Muscle layer of colon (tissue), 2 donors: ENCODE results near the gene PRKCH.

Experiments
- H3K27ac ChIP-seq: one replicate; pipeline ENCODE4 v1.7.0; 2013; ENCODE audit warnings: low read depth, mild to moderate bottlenecking, low read length, moderate library complexity
- H3K27me3 ChIP-seq, 2 donors: one replicate each; pipeline ENCODE4 v1.7.0; 2013; ENCODE audit warnings: low read length in 2 of 2, mild to moderate bottlenecking in 2 of 2; ENCODE audit not compliant: insufficient read depth in 2 of 2, control insufficient read depth in 1 of 2
- H3K36me3 ChIP-seq: one replicate; pipeline ENCODE4 v1.7.0; 2013; ENCODE audit warnings: mild to moderate bottlenecking, low read length; ENCODE audit not compliant: insufficient read depth
- H3K4me1 ChIP-seq: one replicate; pipeline ENCODE4 v1.7.0; 2013; ENCODE audit warnings: mild to moderate bottlenecking, low read length; ENCODE audit not compliant: insufficient read depth
- H3K4me3 ChIP-seq, 2 donors: one replicate each; pipeline ENCODE4 v1.7.0; 2013; ENCODE audit warnings: low read length in 2 of 2, low read depth in 1 of 2, mild to moderate bottlenecking in 1 of 2, moderate library complexity in 1 of 2
- H3K9ac ChIP-seq: one replicate; pipeline ENCODE4 v1.7.0; 2013; ENCODE audit warnings: low read length
- H3K9me3 ChIP-seq: one replicate; pipeline ENCODE4 v1.7.0; 2013; ENCODE audit warnings: mild to moderate bottlenecking, low read length
- donor health status: abdominal sarcoma.
- donor health status: Adenocarcinoma of cecum.

The PRKCH gene

DNA sequence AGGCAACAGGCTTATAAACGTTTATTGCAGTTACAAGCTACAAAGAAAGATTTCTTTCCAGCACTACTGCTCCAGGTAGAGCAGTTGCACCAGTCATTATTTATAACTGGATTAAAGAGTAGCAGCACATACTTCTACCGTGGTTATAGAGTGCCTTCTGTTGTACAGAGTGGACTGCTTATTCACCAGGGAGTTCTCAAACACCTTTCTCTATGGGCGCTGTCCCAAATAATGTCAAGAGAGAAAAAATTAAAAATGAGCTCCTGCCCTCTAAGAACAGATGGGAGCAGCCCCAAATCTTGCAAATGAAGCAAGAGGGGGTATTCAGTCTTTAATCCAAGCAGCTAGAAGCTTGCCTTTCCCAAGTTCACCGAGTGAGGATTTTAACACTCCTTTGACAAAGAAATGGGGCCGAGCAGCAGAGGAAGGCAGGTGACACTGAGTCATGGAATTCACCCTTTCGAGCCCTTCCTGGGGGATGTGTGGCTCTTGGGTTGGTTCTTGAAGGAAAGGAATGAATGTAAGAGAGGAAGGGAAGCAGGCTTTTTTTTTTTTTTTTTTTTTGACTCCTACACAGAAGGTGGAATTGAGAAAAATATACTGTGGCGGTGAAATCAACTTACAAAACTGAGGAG, 181.2 kb downstream of the PRKCH start:
- H3K27me3 ChIP-seq = no peaks in the 10 kb centered on the region
- H3K4me1 ChIP-seq = no peaks in the 10 kb centered on the region
- no peak overlapping the region for H3K4me3 ChIP-seq
- H3K9ac ChIP-seq = no peak overlapping the region
- no peak overlapping the region for H3K27ac ChIP-seq
- H3K36me3 ChIP-seq = no peaks in the 10 kb centered on the region
- no peaks in the 10 kb centered on the region for H3K9me3 ChIP-seq

DNA sequence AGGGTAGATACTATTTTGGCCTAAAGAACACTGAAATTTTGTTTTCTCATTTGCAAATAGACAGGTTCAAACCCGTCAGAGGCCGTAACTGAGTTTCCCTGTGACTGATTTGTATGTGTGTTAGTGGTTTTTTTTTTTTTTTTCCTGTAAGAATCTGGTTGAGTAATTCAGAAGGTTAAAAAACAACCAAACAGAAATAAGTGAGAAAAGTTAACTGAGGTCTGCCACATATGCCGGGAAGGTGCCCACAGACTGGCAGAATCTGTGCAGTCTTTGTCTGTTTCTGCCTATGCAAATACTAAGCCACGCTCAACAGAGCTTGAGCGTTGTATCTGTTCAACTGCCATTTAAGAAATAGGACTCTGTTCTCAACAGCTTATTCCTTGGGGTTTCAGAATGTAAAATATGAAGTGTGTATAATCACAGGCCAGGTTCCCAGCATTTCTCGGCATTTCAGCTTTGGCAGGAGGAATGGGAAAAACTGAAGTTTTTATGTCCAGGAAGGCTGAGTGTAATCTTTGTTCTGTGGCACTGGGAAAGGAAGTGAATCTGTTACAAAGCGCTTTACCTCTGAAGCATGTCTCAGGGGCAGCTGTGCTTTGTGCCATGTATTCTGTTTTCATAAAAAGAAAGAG, 181.9 kb downstream of the PRKCH start:
- Histone ChIP-seq H3K9me3 (no peaks in the 10 kb centered on the region), H3K27me3 (no peaks in the 10 kb centered on the region), H3K4me3 (no peak overlapping the region), H3K27ac (peak overlapping the region; percentile 22), H3K9ac (no peak overlapping the region), H3K36me3 (no peaks in the 10 kb centered on the region), H3K4me1 (no peaks in the 10 kb centered on the region)

DNA sequence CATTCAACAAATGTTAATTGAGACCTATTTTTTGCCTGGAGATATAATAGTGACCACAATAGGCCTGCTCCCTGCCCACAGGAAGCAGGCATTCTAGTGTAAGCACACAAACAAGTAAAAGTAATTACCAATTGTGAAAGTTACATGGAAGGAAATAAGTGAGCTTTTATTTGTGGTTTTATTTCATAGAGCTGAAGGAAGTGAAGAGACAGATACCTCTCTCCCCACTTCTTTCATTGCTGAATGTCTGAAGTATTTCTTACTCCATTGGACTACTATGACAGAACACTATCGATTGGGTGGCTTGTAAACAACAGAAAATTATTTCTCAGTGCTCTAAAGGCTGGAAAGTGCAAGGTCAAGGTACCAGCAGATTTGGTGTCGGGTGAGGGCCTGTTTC, 183.5 kb downstream of the PRKCH start:
- Histone ChIP-seq H3K4me3 (no peak overlapping the region), H3K9me3 (no peaks in the 10 kb centered on the region), H3K9ac (no peak overlapping the region), H3K36me3 (no peaks in the 10 kb centered on the region), H3K27me3 (no peaks in the 10 kb centered on the region), H3K27ac (no peak overlapping the region), H3K4me1 (no peaks in the 10 kb centered on the region)

DNA sequence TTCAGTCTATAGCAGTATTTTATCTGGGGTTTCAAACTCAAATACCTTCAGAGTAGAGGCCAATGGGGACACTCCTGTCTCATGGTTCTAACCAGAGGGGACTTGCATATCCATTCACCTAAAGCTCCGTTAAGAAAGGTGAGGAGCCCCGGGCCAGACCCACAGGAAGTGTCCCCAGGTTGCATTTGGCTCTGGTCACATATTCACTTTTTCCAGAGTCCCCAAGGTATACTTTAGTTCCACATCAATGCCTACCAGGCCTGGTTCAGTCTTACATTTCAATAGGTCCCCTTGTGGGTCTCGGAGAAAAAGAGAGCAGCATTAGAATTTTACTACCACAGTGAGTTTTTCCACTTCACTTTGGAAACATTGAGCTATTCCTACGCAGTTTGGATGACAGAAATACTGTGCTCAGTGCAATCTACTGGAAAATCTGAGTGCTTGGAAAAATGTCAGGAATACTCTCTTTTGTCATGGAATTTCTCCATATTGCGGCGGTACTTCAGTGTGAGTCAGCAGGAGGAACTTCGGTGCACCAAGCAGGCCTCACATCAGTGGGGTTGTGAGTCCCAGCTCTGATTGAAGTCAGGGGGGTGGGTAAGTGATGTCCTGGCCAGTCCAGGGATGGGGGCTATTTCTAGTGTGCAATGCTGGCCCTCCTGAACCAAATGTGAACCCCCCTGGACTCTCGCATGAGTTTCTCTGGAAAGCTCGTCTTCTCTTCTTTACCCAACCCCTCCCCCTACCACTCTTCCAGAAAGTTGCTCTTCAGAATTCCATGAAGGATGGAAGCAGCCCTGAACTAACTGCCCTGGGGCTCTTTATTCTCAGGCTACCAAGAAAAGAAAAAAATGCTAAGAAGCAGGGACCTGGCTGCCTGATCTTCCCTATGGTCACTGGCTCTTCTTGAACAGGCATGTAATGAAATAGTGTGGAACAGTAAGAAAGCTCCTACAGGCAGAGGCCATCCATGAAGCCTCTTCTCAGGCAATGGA, 184.7 kb downstream of the PRKCH start:
- Histone ChIP-seq H3K9ac (no peak overlapping the region), H3K27ac (no peak overlapping the region), H3K4me3 (no peak overlapping the region), H3K27me3 (no peaks in the 10 kb centered on the region), H3K36me3 (no peaks in the 10 kb centered on the region), H3K9me3 (no peaks in the 10 kb centered on the region), H3K4me1 (no peaks in the 10 kb centered on the region)

DNA sequence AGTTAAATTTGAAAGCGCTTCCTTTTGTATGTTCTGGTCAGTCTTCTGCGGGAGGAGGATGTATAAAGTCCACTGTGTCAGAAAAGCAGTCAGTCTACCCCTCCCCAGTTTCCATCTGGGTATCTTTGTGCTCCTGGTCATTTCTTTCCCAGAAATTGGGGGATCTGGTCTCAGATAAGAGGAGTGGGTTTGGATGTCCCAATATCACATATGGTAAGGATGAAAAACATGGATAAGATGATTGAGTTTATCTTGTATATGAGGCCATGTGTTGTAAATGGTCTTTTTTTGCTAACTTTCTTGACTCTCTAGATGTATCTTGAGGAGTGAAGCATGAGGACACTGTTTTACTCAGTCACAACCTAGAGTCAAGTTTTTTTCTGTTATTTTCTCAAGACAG, 187.1 kb downstream of the PRKCH start:
- Histone ChIP-seq H3K4me3 (no peak overlapping the region), H3K27me3 (no peaks in the 10 kb centered on the region), H3K9ac (no peak overlapping the region), H3K36me3 (no peaks in the 10 kb centered on the region), H3K4me1 (no peaks in the 10 kb centered on the region), H3K27ac (no peak overlapping the region), H3K9me3 (no peaks in the 10 kb centered on the region)

DNA sequence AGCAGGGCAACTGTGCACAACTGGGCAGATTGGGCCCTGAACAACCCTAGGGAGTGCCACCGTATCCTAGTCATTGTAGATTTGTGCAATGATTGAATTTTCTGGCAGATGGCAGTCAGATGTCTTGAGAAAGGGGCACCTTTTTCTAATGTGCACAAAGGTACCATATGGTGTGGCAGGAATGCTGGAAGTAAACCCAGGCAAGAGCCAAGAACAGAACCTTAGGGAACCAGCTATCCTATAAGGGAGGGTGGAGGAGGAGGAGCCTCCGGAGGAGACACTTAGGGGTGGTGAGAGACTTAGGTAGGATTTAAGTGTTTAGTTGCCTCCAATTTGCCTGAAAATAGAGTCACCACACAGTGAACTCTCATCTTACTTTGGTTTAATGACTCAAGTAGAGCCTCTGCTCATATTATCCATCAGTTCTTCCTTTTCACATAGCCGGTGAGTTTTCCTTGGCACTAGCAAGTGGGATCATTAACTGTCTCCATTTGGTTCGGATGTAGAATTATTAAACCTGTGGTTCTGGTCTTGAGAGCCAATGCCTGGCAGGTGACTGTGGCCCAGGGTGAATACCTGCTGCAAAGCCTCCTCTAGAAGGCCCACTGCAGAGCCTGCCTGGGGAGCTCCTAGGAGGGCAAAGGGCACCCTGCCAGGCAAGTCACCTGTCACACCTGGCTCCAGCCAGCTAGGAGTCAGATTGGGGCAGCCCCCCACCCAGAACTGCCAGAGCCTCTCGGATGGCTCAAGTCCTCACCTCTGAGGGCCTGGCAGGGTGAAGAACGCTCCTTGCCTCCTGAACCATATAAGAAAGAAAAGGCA, 189.6 kb downstream of the PRKCH start:
- no peak overlapping the region for H3K9ac ChIP-seq
- H3K9me3 ChIP-seq = no peaks in the 10 kb centered on the region
- H3K36me3 ChIP-seq = no peaks in the 10 kb centered on the region
- H3K4me3 ChIP-seq = no peak overlapping the region
- H3K27me3 ChIP-seq = no peaks in the 10 kb centered on the region
- H3K4me1 ChIP-seq = no peaks in the 10 kb centered on the region
- H3K27ac ChIP-seq = no peak overlapping the region

DNA sequence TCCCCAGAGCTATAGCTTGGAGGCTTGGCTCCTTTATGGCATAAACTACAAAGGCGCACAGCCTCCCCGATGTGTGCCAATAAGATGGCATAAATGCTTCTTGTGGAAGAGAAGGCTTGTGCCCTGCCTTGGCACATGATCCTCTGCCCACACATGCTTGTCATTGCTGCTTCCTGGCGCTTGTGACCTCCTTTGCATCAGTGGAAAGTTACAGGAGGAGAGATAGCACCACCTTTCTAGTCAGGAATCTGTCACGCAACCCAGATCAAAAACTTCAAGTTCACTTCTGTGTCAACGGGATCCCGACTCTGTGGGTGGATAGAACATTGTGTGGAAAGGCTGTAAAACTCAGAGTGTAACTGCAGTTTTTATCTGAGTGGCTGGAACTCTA, 190.2 kb downstream of the PRKCH start:
- no peak overlapping the region for H3K4me3 ChIP-seq
- no peaks in the 10 kb centered on the region for H3K36me3 ChIP-seq
- H3K4me1 ChIP-seq = no peaks in the 10 kb centered on the region
- no peak overlapping the region for H3K27ac ChIP-seq
- no peak overlapping the region for H3K9ac ChIP-seq
- H3K27me3 ChIP-seq = no peaks in the 10 kb centered on the region
- H3K9me3 ChIP-seq = no peaks in the 10 kb centered on the region

DNA sequence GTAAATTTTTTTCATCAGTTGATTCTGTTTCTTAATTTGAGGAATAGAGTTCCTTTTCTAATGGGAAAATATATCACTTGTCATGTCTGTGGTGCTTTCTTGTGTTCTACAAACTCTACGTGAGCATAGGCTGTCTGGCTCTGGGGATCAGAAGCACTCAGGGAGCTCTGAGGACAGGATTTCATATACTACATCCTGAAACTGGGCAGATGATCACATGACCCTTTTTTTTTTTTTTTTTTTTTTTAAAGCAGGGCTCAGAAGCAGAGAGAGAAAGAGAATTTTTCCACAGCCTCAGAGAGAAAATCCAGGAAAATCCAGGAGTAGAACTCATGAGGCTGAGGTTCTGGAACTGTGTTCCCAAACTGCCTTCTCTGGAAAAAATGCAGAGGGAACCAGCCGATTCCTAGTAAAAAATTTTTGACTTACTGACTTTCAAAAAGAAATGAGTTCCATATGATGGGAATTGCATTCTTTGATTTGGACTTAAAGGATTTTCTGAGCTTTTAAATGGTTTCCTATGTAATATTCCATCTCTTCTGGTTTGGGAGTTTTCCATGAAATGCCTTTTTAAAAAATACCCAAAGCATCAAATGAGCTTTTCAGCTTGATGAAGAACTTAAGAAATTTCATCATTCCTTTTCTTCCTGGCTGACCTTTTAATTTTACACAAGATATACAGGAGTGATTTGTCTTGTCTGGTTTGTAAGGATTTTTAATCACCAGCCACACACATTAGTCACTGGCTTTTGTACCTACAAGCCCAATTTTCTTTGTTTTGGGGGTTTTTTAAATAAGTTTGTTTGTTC, 190.9 kb downstream of the PRKCH start:
- Histone ChIP-seq H3K27ac (no peak overlapping the region), H3K4me3 (no peak overlapping the region), H3K27me3 (no peaks in the 10 kb centered on the region), H3K4me1 (no peaks in the 10 kb centered on the region), H3K9me3 (no peaks in the 10 kb centered on the region), H3K36me3 (no peaks in the 10 kb centered on the region), H3K9ac (no peak overlapping the region)

DNA sequence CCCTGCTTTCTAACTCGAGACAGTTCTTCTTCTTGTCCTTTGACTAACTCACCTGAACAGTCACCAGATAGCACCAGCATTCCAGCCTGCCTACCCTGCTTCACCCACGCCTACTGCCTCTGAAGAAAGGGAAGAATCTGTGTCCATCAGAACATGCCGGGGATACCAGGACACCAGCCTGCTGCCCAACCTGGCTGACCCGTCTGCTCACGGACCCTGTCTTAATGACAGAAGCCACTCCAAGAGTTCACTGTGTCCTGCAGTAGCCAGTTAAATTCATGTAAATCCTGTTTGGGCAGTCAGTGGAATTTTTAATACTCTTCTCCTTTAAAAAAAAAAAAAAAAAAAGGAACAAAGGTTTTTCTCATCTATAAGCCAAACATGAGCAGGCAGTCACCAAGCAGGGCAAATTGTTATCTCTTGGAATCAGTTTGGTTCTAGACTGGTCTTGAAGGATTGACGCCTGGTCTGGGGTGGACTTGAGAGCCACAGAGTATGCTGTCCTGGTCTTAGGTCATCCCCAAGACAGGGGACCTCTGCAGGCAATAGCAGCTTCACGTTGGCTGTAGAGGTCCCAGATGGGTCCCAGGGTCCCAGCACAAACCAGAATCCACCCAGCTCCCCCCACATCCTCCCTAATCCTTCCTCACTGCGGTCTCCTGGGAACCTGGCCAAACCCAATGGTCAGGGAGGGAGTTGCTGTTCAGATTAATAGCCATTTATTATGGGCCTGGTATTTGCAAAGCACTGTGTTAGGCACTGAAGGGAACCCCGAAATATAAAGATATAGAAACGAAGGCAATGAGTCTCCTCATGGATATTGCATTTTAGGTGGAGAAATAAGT, 192.8 kb downstream of the PRKCH start:
- Histone ChIP-seq H3K4me1 (no peaks in the 10 kb centered on the region), H3K36me3 (no peaks in the 10 kb centered on the region), H3K9me3 (no peaks in the 10 kb centered on the region), H3K9ac (no peak overlapping the region), H3K27me3 (no peaks in the 10 kb centered on the region), H3K27ac (no peak overlapping the region), H3K4me3 (no peak overlapping the region)

DNA sequence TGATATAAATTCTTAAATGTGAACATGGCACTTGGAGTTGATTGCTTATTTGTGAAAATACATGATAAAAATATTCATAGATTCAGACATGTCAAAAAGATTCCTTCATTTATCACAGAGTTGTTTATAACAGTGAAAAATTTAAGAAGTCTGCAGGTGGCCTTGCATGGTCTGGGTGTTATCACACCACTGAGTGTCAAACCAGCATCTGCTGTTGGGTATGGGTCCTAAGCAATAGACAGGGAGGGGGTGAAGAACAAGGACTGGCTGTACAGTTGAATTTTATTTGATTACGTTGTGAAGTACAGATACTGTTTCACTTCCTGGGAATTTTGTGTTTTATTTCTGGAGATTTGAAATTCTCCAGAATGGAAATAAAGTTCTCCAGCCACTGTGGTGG, 193.5 kb downstream of the PRKCH start:
- Histone ChIP-seq H3K27me3 (no peaks in the 10 kb centered on the region), H3K4me3 (no peak overlapping the region), H3K9me3 (no peaks in the 10 kb centered on the region), H3K4me1 (no peaks in the 10 kb centered on the region), H3K27ac (no peak overlapping the region), H3K9ac (no peak overlapping the region), H3K36me3 (no peaks in the 10 kb centered on the region)
